OCI-LY1 (cell line): Measurements from ENCODE around the gene ACE2.

ENCODE experiments used
- H2AFZ ChIP-seq: fragments of 200-600 bp; sonication (generic), shearing (Covaris generic); 2 replicates; pipeline ENCODE4 v1.6.0; 2014; ENCODE audit warnings: antibody characterized with exemption, mild to moderate bottlenecking, low read length
- H3F3A ChIP-seq: fragments of 200-600 bp; sonication (generic), shearing (Covaris generic); 2 replicates; pipeline ENCODE4 v1.6.0; 2014; ENCODE audit warnings: mild to moderate bottlenecking, antibody characterized with exemption, low read length, moderate library complexity; ENCODE audit not compliant: insufficient read depth
- H3K27ac ChIP-seq: fragments of 200-600 bp; sonication (generic); 2 replicates; pipeline ENCODE4 v1.5.1; 2014; ENCODE audit warnings: low read length, mixed run types, mild to moderate bottlenecking, low read depth; ENCODE audit not compliant: poor library complexity, severe bottlenecking
- H3K27me3 ChIP-seq: fragments of 200-600 bp; sonication (generic); 2 replicates; pipeline ENCODE4 v1.6.0; 2014; ENCODE audit warnings: antibody characterized with exemption, mild to moderate bottlenecking, low read length, moderate library complexity; ENCODE audit not compliant: insufficient read depth
- H3K36me3 ChIP-seq: fragments of 200-600 bp; sonication (generic); 2 replicates; pipeline ENCODE4 v1.6.1; 2014; ENCODE audit warnings: mild to moderate bottlenecking, antibody characterized with exemption, low read length, moderate library complexity, mixed read lengths; ENCODE audit not compliant: insufficient read depth
- H3K4me1 ChIP-seq: fragments of 200-600 bp; sonication (generic); 2 replicates; pipeline ENCODE4 v1.5.1; 2014; ENCODE audit warnings: mild to moderate bottlenecking, low read length, moderate library complexity; ENCODE audit not compliant: insufficient read depth, severe bottlenecking
- H3K4me2 ChIP-seq: fragments of 200-600 bp; sonication (generic), shearing (Covaris generic); 2 replicates; pipeline ENCODE4 v1.6.1; 2014; ENCODE audit warnings: low read length
- H3K4me3 ChIP-seq: fragments of 200-600 bp; sonication (generic); 2 replicates; pipeline ENCODE4 v1.5.1; 2014; ENCODE audit warnings: low read length, low read depth, mild to moderate bottlenecking, mixed read lengths; ENCODE audit not compliant: poor library complexity, severe bottlenecking
- H3K79me2 ChIP-seq: fragments of 200-600 bp; shearing (Covaris generic); 2 replicates; pipeline ENCODE4 v1.6.1; 2016; ENCODE audit warnings: mixed run types, low read length, mixed read lengths; ENCODE audit not compliant: insufficient read depth
- H3K9ac ChIP-seq: fragments of 200-600 bp; sonication (generic), shearing (Covaris generic); 2 replicates; pipeline ENCODE4 v1.6.1; 2014; ENCODE audit warnings: mild to moderate bottlenecking, low read length, mixed read lengths
- H3K9me2 ChIP-seq: fragments of 200-600 bp; sonication (generic), shearing (Covaris generic); 2 replicates; pipeline ENCODE4 v1.6.1; 2014; ENCODE audit warnings: low read depth, mild to moderate bottlenecking, low read length, mixed read lengths
- H3K9me3 ChIP-seq: fragments of 200-600 bp; shearing (Covaris generic); 2 replicates; pipeline ENCODE4 v1.6.1; 2014; ENCODE audit warnings: low read length, mixed read lengths
- H4K20me1 ChIP-seq: fragments of 200-600 bp; sonication (generic), shearing (Covaris generic); 2 replicates; pipeline ENCODE4 v1.6.0; 2016; ENCODE audit warnings: mild to moderate bottlenecking, low read length; ENCODE audit not compliant: insufficient read depth
- CTCF ChIP-seq: fragments of 200-600 bp; sonication (generic), shearing (Covaris generic); IDR thresholded peaks from 2 replicates; pipeline ENCODE4 v1.5.1; 2017; ENCODE audit warnings: mild to moderate bottlenecking, antibody characterized with exemption, low read length, moderate library complexity, mixed read lengths
- EZH2 ChIP-seq: fragments of 200-600 bp; sonication (generic), shearing (Covaris generic); IDR thresholded peaks from 2 replicates; pipeline ENCODE4 v1.8.0; 2017; ENCODE audit warnings: borderline replicate concordance, mixed run types, mild to moderate bottlenecking, antibody characterized with exemption, low read length, moderate library complexity, mixed read lengths

The ACE2 gene

GRCh38 chrX:15523088-15523487, 77.7 kb downstream of the ACE2 start:
- TF ChIP-seq CTCF = no peak
- Histone ChIP-seq H3K4me3 (no peak overlapping the region), H3K79me2 (no peaks in the 10 kb centered on the region), H3K4me1 (no peaks in the 10 kb centered on the region), H3K4me2 (no peak overlapping the region), H3K27ac (no peak overlapping the region), H2AFZ (no peak overlapping the region), H3K27me3 (no peaks in the 10 kb centered on the region), H3K9me2 (no peaks in the 10 kb centered on the region), H3F3A (no peaks in the 10 kb centered on the region), H3K9ac (no peak overlapping the region), H3K36me3 (no peaks in the 10 kb centered on the region), H4K20me1 (no peaks in the 10 kb centered on the region), H3K9me3 (no peaks in the 10 kb centered on the region)

GRCh38 chrX:15522464-15522863, 78.3 kb downstream of the ACE2 start:
- H3K4me1 ChIP-seq = no peaks in the 10 kb centered on the region
- H3K4me3 ChIP-seq = no peak overlapping the region
- no peaks in the 10 kb centered on the region for H3F3A ChIP-seq
- H3K9ac ChIP-seq = no peak overlapping the region
- H3K4me2 ChIP-seq = no peak overlapping the region
- no peak overlapping the region for H3K27ac ChIP-seq
- no peak overlapping the region for H2AFZ ChIP-seq
- no peak for TF ChIP-seq CTCF
- TF ChIP-seq EZH2 = no peak
- no peaks in the 10 kb centered on the region for H3K27me3 ChIP-seq
- no peaks in the 10 kb centered on the region for H4K20me1 ChIP-seq
- no peaks in the 10 kb centered on the region for H3K79me2 ChIP-seq
- no peaks in the 10 kb centered on the region for H3K9me3 ChIP-seq
- no peaks in the 10 kb centered on the region for H3K36me3 ChIP-seq
- H3K9me2 ChIP-seq = no peaks in the 10 kb centered on the region

GRCh38 chrX:15515931-15516330, 84.8 kb downstream of the ACE2 start:
- no peak overlapping the region for H2AFZ ChIP-seq
- H3K27me3 ChIP-seq = no peaks in the 10 kb centered on the region
- H3K79me2 ChIP-seq = no peaks in the 10 kb centered on the region
- TF ChIP-seq CTCF (no peak), EZH2 (no peak)
- H3K9me3 ChIP-seq = no peaks in the 10 kb centered on the region
- no peaks in the 10 kb centered on the region for H4K20me1 ChIP-seq
- no peak overlapping the region for H3K9ac ChIP-seq
- no peak overlapping the region for H3K27ac ChIP-seq
- H3K9me2 ChIP-seq = no peaks in the 10 kb centered on the region
- no peaks in the 10 kb centered on the region for H3F3A ChIP-seq
- H3K4me2 ChIP-seq = no peak overlapping the region
- H3K4me3 ChIP-seq = no peak overlapping the region
- H3K36me3 ChIP-seq = no peaks in the 10 kb centered on the region
- H3K4me1 ChIP-seq = no peaks in the 10 kb centered on the region
